Neutrophil (primary cell): ENCODE data around the gene DCAF12.

Experiments
- H3K27ac ChIP-seq: fragments of 200-600 bp; sonication (generic); 2 replicates; pipeline ENCODE4 v1.5.1; 2016; ENCODE audit warnings: mild to moderate bottlenecking, moderate library complexity
- H3K27me3 ChIP-seq: fragments of 200-600 bp; sonication (generic); 2 replicates; pipeline ENCODE4 v1.6.0; 2016; ENCODE audit warnings: mild to moderate bottlenecking
- H3K36me3 ChIP-seq: fragments of 200-600 bp; sonication (generic); 2 replicates; pipeline ENCODE4 v1.5.1; 2017
- H3K4me1 ChIP-seq, 2 experiments: fragments of 200-600 bp in 1 of 2; sonication (generic) in 1 of 2; 1 replicate in 1 of 2; 2 replicates in 1 of 2; pipeline versions ENCODE4 v1.5.1 to v1.6.1; 2013 to 2016; ENCODE audit warnings: low read depth in 1 of 2, low read length in 1 of 2, mild to moderate bottlenecking in 1 of 2, moderate library complexity in 1 of 2; ENCODE audit not compliant: control insufficient read depth in 1 of 2, insufficient read depth in 1 of 2
- H3K4me3 ChIP-seq, 2 experiments: fragments of 200-600 bp in 1 of 2; sonication (generic) in 1 of 2; 1 replicate in 1 of 2; 2 replicates in 1 of 2; pipeline ENCODE4 v1.5.1; 2013 to 2016; ENCODE audit warnings: low read depth in 1 of 2, low read length in 1 of 2, mild to moderate bottlenecking in 1 of 2, moderate library complexity in 1 of 2
- H3K9me3 ChIP-seq: fragments of 200-600 bp; sonication (generic); 2 replicates; pipeline ENCODE4 v1.5.1; 2016
- CTCF ChIP-seq: fragments of 200-600 bp; sonication (generic); IDR thresholded peaks from 2 replicates; pipeline ENCODE4 v1.5.1; 2016; ENCODE audit warnings: antibody characterized with exemption

DCAF12 gene

GRCh38 chr9:34124099-34124498 is 2.4 kb downstream of the DCAF12 start:
- peaks cover 53 to 60% of the 10 kb centered on the region in 2 experiments for H3K4me1 ChIP-seq
- peak overlapping the region; percentile 84 to 99 for H3K4me3 ChIP-seq
- H3K27me3 ChIP-seq = no peaks in the 10 kb centered on the region
- no peak for TF ChIP-seq CTCF
- H3K9me3 ChIP-seq = no peaks in the 10 kb centered on the region
- H3K36me3 ChIP-seq = peaks cover 21% of the 10 kb centered on the region
- H3K27ac ChIP-seq = peak overlapping the region; percentile 97

- TF ChIP-seq CTCF = no peak
- peak overlapping the region; percentile 84 to 99 for H3K4me3 ChIP-seq
- no peaks in the 10 kb centered on the region for H3K9me3 ChIP-seq
- peaks cover 25% of the 10 kb centered on the region for H3K36me3 ChIP-seq
- peak overlapping the region; percentile 97 for H3K27ac ChIP-seq
- H3K27me3 ChIP-seq = no peaks in the 10 kb centered on the region
- peaks cover 53 to 60% of the 10 kb centered on the region in 2 experiments for H3K4me1 ChIP-seq
These were observed 2.8 kb downstream of the DCAF12 start for GRCh38 chr9:34123682-34124081.

DNA sequence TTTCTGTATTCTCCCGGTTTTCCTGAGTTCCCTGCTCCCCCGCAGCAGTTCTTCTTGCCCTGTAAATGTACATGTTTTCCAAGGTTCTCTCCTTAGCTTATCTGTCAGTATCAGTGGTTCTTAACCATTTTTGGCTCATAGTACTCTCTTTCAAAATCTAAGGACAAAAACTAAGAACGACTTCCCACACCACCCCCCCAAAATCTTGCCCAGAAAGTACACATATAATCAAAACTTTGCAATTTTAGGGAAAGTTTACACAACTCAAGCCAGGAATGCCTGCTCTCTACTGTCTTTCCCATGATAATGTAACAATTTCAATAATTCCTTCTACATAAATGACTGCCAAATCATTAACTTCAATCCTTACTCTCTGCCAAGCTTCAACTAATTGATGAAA is 4.5 kb downstream of the DCAF12 start:
- H3K4me1 ChIP-seq = peaks cover 50 to 55% of the 10 kb centered on the region in 2 experiments
- no peaks in the 10 kb centered on the region for H3K27me3 ChIP-seq
- peak overlapping the region; percentile 97 for H3K27ac ChIP-seq
- peaks cover 42% of the 10 kb centered on the region for H3K36me3 ChIP-seq
- no peaks in the 10 kb centered on the region for H3K9me3 ChIP-seq
- TF ChIP-seq CTCF = no peak
- H3K4me3 ChIP-seq = no peak overlapping the region

GRCh38 chr9:34119713-34120112 is 6.8 kb downstream of the DCAF12 start:
- Histone ChIP-seq H3K4me1 (peaks cover 36 to 40% of the 10 kb centered on the region in 2 experiments), H3K9me3 (no peaks in the 10 kb centered on the region), H3K27ac (no peak overlapping the region), H3K36me3 (peaks cover 64% of the 10 kb centered on the region), H3K27me3 (no peaks in the 10 kb centered on the region), H3K4me3 (no peak overlapping the region)
- no peak for TF ChIP-seq CTCF

- Histone ChIP-seq H3K4me1 (no peaks in the 10 kb centered on the region), H3K36me3 (peaks cover 88% of the 10 kb centered on the region), H3K9me3 (no peaks in the 10 kb centered on the region), H3K27ac (peak overlapping the region; percentile 33), H3K4me3 (no peak overlapping the region), H3K27me3 (no peaks in the 10 kb centered on the region)
- no peak for TF ChIP-seq CTCF
These were observed 12.1 kb downstream of the DCAF12 start for GRCh38 chr9:34114436-34114835.

DNA sequence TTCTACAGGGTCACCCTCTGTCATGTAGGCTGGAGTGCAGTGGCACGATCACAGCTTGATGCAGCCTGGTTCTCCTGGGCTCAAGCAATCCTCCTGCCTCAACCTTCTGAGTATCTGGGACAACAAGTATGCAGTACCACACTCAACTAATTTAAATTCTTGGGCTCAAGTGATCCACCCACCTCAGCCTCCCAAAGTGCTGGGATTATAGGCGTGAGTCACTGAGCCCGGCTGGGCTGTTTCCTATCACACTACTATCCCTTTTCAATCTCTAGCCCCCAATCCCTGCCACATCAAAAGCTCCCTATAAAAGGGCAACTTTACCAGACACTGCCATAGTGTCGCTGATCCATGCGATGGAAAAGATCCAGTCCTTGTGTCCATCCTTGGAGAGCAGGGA is 20.4 kb downstream of the DCAF12 start:
- H3K36me3 ChIP-seq = peaks cover 91% of the 10 kb centered on the region
- no peak for TF ChIP-seq CTCF

More for the DNA sequence above, 20.4 kb downstream of the DCAF12 start:
- Histone ChIP-seq H3K27ac (no peak overlapping the region), H3K4me1 (no peaks in the 10 kb centered on the region), H3K9me3 (no peaks in the 10 kb centered on the region), H3K27me3 (no peaks in the 10 kb centered on the region), H3K4me3 (no peak overlapping the region)
